HEK293 (cell line): ENCODE results near the gene SPRN.
"Not testable (repeated sequence)": the region's sequence is repeated elsewhere in the genome, so short reads cannot be mapped to it uniquely, and the experiment has no call there.

ENCODE experiments used
- CTCF ChIP-seq: fragments of 450-650 bp; formaldehyde crosslinking; IDR thresholded peaks from 2 replicates; pipeline ENCODE4 v1.5.1; 2016; ENCODE audit warnings: missing biosample characterization, missing genetic modification characterization
- MYNN ChIP-seq: fragments of 450-650 bp; formaldehyde crosslinking; IDR thresholded peaks from 2 replicates; pipeline ENCODE4 v1.5.1; 2016; ENCODE audit warnings: missing biosample characterization, missing genetic modification characterization, borderline replicate concordance
- ZBTB8A ChIP-seq: fragments of 450-650 bp; formaldehyde crosslinking; IDR thresholded peaks from 2 replicates; pipeline ENCODE4 v1.5.1; 2016; ENCODE audit warnings: missing biosample characterization, missing genetic modification characterization
- ZNF138 ChIP-seq: fragments of 450-650 bp; formaldehyde crosslinking; IDR thresholded peaks from 2 replicates; pipeline ENCODE4 v1.5.1; 2016; ENCODE audit warnings: missing biosample characterization, missing genetic modification characterization, borderline replicate concordance
- ZNF18 ChIP-seq: fragments of 450-650 bp; formaldehyde crosslinking; IDR thresholded peaks from 2 replicates; pipeline ENCODE4 v1.5.1; 2016; ENCODE audit warnings: missing biosample characterization, missing genetic modification characterization
- ZNF184 ChIP-seq: fragments of 450-650 bp; IDR thresholded peaks from 2 replicates; pipeline ENCODE4 v1.5.1; 2018; ENCODE audit warnings: missing biosample characterization, mild to moderate bottlenecking, missing genetic modification characterization
- ZNF341 ChIP-seq: fragments of 450-650 bp; formaldehyde crosslinking; IDR thresholded peaks from 2 replicates; pipeline ENCODE4; 2016; ENCODE audit warnings: low read depth, missing biosample characterization, missing genetic modification characterization
- ZNF76 ChIP-seq: fragments of 450-650 bp; formaldehyde crosslinking; IDR thresholded peaks from 2 replicates; pipeline ENCODE4; 2016; ENCODE audit warnings: low read depth, missing biosample characterization, missing genetic modification characterization, borderline replicate concordance
- ZNF777 ChIP-seq: fragments of 450-650 bp; formaldehyde crosslinking; IDR thresholded peaks from 2 replicates; pipeline ENCODE4 v1.5.1; 2017; ENCODE audit warnings: missing biosample characterization, missing genetic modification characterization, borderline replicate concordance

DNA sequence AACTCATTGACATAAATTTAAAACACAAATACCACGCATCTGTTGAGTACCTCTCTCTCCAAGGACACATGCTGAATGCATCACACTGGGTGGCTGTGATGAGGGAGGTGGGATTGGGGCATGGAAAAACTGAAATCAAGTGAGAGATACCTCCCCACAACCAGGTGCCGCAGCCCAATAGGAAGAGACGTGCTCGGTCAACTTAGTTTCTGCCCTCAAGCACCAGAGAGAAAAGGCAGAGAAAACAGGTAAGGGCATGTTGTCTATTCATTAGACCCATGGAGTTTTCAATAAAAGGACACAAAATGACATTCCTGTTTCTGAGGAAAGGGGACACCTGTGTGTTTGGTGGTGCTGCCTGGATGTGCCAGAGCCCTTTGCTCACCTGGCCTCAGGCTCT, 5.1 kb upstream of the SPRN start:
- TF ChIP-seq CTCF; MYNN (tag by site-specific recombination); ZNF76 (tag by site-specific recombination); ZNF184 (tag by site-specific recombination); ZNF341 (tag by site-specific recombination); ZBTB8A (tag by site-specific recombination); ZNF138 (tag by site-specific recombination); ZNF18; ZNF777: not testable (repeated sequence)
